ENCODE results near the gene BMAL2. TPM values are rescaled to one million over a fixed set of nuclear protein-coding genes. Genes with fewer than 3 reads are reported as not detected.

BMAL2 gene
- 19.6 and 23.5 TPM in 2 replicates for total RNA-seq (2014; rRNA removed; shearing (Covaris generic); ENCODE audit: low replicate concordance)

GRCh38 chr12:27332714-27333402 lies at the start of gene BMAL2:
TSS of gene BMAL2 (plus strand) at chr12:27332836. CDS start at chr12:27333073, 237 bp downstream.
- in situ Hi-C loops (cut with HindIII; ENCODE audit: low pct_unique_long_range_greater_than_20kb, low sequenced_read_pairs): no loop called here

GRCh38 chr12:27284021-27284420 lies 48.6 kb upstream of the BMAL2 start:
- no peak for DNase-seq (ENCODE audit: low read depth)
- in situ Hi-C loops (cut with HindIII; ENCODE audit: low pct_unique_long_range_greater_than_20kb, low sequenced_read_pairs): no loop called here

More at GRCh38 chr12:27332714-27333402, at the start of gene BMAL2:
- DNase-seq (ENCODE audit: low read depth): peak; percentile 64

GRCh38 chr12:27284751-27285150 lies 47.9 kb upstream of the BMAL2 start:
- in situ Hi-C loops (cut with HindIII; ENCODE audit: low pct_unique_long_range_greater_than_20kb, low sequenced_read_pairs): no loop called here
- no peak for DNase-seq (ENCODE audit: low read depth)

- DNase-seq (ENCODE audit: low read depth): no peak
- in situ Hi-C loops (cut with HindIII; ENCODE audit: low pct_unique_long_range_greater_than_20kb, low sequenced_read_pairs): no loop called here
These were observed 47.2 kb upstream of the BMAL2 start for GRCh38 chr12:27285403-27285802.

GRCh38 chr12:27289414-27289813 lies 43.2 kb upstream of the BMAL2 start:
- in situ Hi-C loops (cut with HindIII; ENCODE audit: low pct_unique_long_range_greater_than_20kb, low sequenced_read_pairs): no loop called here

GRCh38 chr12:27290501-27291168 lies 42.0 kb upstream of the BMAL2 start:
- in situ Hi-C loops (cut with HindIII; ENCODE audit: low pct_unique_long_range_greater_than_20kb, low sequenced_read_pairs): no loop called here
- DNase-seq (ENCODE audit: low read depth): no peak

More at GRCh38 chr12:27289414-27289813, 43.2 kb upstream of the BMAL2 start:
- no peak for DNase-seq (ENCODE audit: low read depth)

- in situ Hi-C loops (cut with HindIII; ENCODE audit: low pct_unique_long_range_greater_than_20kb, low sequenced_read_pairs): no loop called here
- DNase-seq (ENCODE audit: low read depth): no peak
These were observed 40.8 kb upstream of the BMAL2 start for GRCh38 chr12:27291862-27292261.

- in situ Hi-C loops (cut with HindIII; ENCODE audit: low pct_unique_long_range_greater_than_20kb, low sequenced_read_pairs): no loop called here
- DNase-seq (ENCODE audit: low read depth): no peak
These were observed 39.9 kb upstream of the BMAL2 start for GRCh38 chr12:27292718-27293117.

GRCh38 chr12:27293463-27293862 lies 39.2 kb upstream of the BMAL2 start:
- DNase-seq (ENCODE audit: low read depth): no peak

GRCh38 chr12:27296674-27297073 lies 36.0 kb upstream of the BMAL2 start:
- in situ Hi-C loops (cut with HindIII; ENCODE audit: low pct_unique_long_range_greater_than_20kb, low sequenced_read_pairs): no loop called here
- no peak for DNase-seq (ENCODE audit: low read depth)

More at GRCh38 chr12:27293463-27293862, 39.2 kb upstream of the BMAL2 start:
- in situ Hi-C loops (cut with HindIII; ENCODE audit: low pct_unique_long_range_greater_than_20kb, low sequenced_read_pairs): no loop called here

GRCh38 chr12:27297566-27297965 lies 35.1 kb upstream of the BMAL2 start:
- no peak for DNase-seq (ENCODE audit: low read depth)
- in situ Hi-C loops (cut with HindIII; ENCODE audit: low pct_unique_long_range_greater_than_20kb, low sequenced_read_pairs): no loop called here

GRCh38 chr12:27299102-27299501 lies 33.5 kb upstream of the BMAL2 start:
- in situ Hi-C loops (cut with HindIII; ENCODE audit: low pct_unique_long_range_greater_than_20kb, low sequenced_read_pairs): no loop called here
- DNase-seq (ENCODE audit: low read depth): no peak

GRCh38 chr12:27300226-27300625 lies 32.4 kb upstream of the BMAL2 start:
- in situ Hi-C loops (cut with HindIII; ENCODE audit: low pct_unique_long_range_greater_than_20kb, low sequenced_read_pairs): no loop called here
- DNase-seq (ENCODE audit: low read depth): no peak

GRCh38 chr12:27303139-27304111 lies 29.2 kb upstream of the BMAL2 start:
- in situ Hi-C loops (cut with HindIII; ENCODE audit: low pct_unique_long_range_greater_than_20kb, low sequenced_read_pairs): no loop called here
- DNase-seq (ENCODE audit: low read depth): peak; percentile 11

GRCh38 chr12:27304856-27305255 lies 27.8 kb upstream of the BMAL2 start:
- in situ Hi-C loops (cut with HindIII; ENCODE audit: low pct_unique_long_range_greater_than_20kb, low sequenced_read_pairs): no loop called here
- no peak for DNase-seq (ENCODE audit: low read depth)

GRCh38 chr12:27305673-27306456 lies 26.8 kb upstream of the BMAL2 start:
- peak; percentile 29 for DNase-seq (ENCODE audit: low read depth)
- in situ Hi-C loops (cut with HindIII; ENCODE audit: low pct_unique_long_range_greater_than_20kb, low sequenced_read_pairs): no loop called here

GRCh38 chr12:27309293-27309994 lies 23.2 kb upstream of the BMAL2 start:
- DNase-seq (ENCODE audit: low read depth): no peak
- in situ Hi-C loops (cut with HindIII; ENCODE audit: low pct_unique_long_range_greater_than_20kb, low sequenced_read_pairs): no loop called here
